Thymus (tissue), 11 donors: ENCODE data around the gene LRWD1. TPM values are rescaled to one million over a fixed set of nuclear protein-coding genes. Genes with fewer than 3 reads are reported as not detected.
"Not testable (repeated sequence)": the region's sequence is repeated elsewhere in the genome, so short reads cannot be mapped to it uniquely, and the experiment has no call there.

Experiments
- DNase-seq, 9 donors: peaks; one replicate each; pipeline ENCODE4 v3.0.0-alpha.2; 2013; ENCODE audit warnings: low spot score in 9 of 9, low read depth in 6 of 9, missing footprints in 1 of 9
- H3K27ac ChIP-seq, 2 donors: one replicate each; pipeline ENCODE4 v1.5.1; 2013; ENCODE audit warnings: control low read depth in 1 of 2, low read depth in 1 of 2, low read length in 1 of 2, mild to moderate bottlenecking in 1 of 2, moderate library complexity in 1 of 2
- H3K27me3 ChIP-seq, 2 donors: one replicate each; pipeline ENCODE4 v1.5.1; 2013; ENCODE audit warnings: low read length in 1 of 2; ENCODE audit not compliant: control insufficient read depth in 2 of 2, insufficient read depth in 1 of 2
- H3K36me3 ChIP-seq, 2 donors: one replicate each; pipeline ENCODE4 v1.5.1; 2013; ENCODE audit warnings: low read length in 1 of 2, mild to moderate bottlenecking in 1 of 2, moderate library complexity in 1 of 2; ENCODE audit not compliant: control insufficient read depth in 2 of 2, insufficient read depth in 2 of 2
- H3K4me1 ChIP-seq, 2 donors: one replicate each; pipeline ENCODE4 v1.5.1; 2013; ENCODE audit warnings: low read length in 2 of 2; ENCODE audit not compliant: control insufficient read depth in 2 of 2, insufficient read depth in 2 of 2
- H3K4me3 ChIP-seq, 2 donors: one replicate each; pipeline ENCODE4 v1.5.1; 2013; ENCODE audit warnings: low read length in 2 of 2, control low read depth in 1 of 2, mild to moderate bottlenecking in 1 of 2
- H3K9me3 ChIP-seq, 2 donors: one replicate each; pipeline ENCODE4 v1.5.1; 2013; ENCODE audit warnings: low read length in 1 of 2, mild to moderate bottlenecking in 1 of 2; ENCODE audit not compliant: control insufficient read depth in 2 of 2, insufficient read depth in 1 of 2
- WGBS: extraction: QIAGEN DNeasy Blood & Tissue Kit; methylation state at CpG from one replicate; pipeline ENCODE4 v1.1.7; 2013; 5-methylcytosine and 5-hydroxymethylcytosine counted together
- polyA plus RNA-seq: library from polyadenylated mRNA; stranded (reverse); fragments of 200-250 nt; gene quantifications from one replicate; pipeline ENCODE4 v1.2.3, GENCODE V29; 2013
- total RNA-seq: library from RNA; stranded (reverse); fragments of 120-200 nt; gene quantifications from one replicate; pipeline ENCODE4 v1.2.4, GENCODE V29; 2013
- donor health status: healthy.

The LRWD1 gene
- total and polyA plus RNA-seq, 2 donors: 16.2 to 19.9 TPM

GRCh38 chr7:102450242-102450641 is 14.5 kb upstream of the LRWD1 start:
- peaks cover 0 to 6% of the 10 kb centered on the region in 2 donors for H3K4me1 ChIP-seq
- H3K27me3 ChIP-seq: no peaks in the 10 kb centered on the region
- H3K9me3 ChIP-seq: peaks cover 0 to 3% of the 10 kb centered on the region in 2 donors
- DNase-seq: peak in 2 of 9 donors; percentile 51 to 59
- no peak overlapping the region for H3K27ac ChIP-seq
- no peak overlapping the region for H3K4me3 ChIP-seq
- peaks cover 28 to 29% of the 10 kb centered on the region in 2 donors for H3K36me3 ChIP-seq
- WGBS: 85% methylated on average over 6 of the region's 6 CpGs

- WGBS: 92% methylated on average over 23 of the region's 23 CpGs
- H3K36me3 ChIP-seq: peaks cover 34 to 35% of the 10 kb centered on the region in 2 donors
- H3K4me1 ChIP-seq: peaks cover 0 to 3% of the 10 kb centered on the region in 2 donors
- no peaks in the 10 kb centered on the region for H3K27me3 ChIP-seq
- DNase-seq: no peak
- no peak overlapping the region for H3K4me3 ChIP-seq
- H3K9me3 ChIP-seq: no peaks in the 10 kb centered on the region
- H3K27ac ChIP-seq: no peak overlapping the region
Observed at GRCh38 chr7:102451371-102452054, 13.3 kb upstream of the LRWD1 start.

DNA sequence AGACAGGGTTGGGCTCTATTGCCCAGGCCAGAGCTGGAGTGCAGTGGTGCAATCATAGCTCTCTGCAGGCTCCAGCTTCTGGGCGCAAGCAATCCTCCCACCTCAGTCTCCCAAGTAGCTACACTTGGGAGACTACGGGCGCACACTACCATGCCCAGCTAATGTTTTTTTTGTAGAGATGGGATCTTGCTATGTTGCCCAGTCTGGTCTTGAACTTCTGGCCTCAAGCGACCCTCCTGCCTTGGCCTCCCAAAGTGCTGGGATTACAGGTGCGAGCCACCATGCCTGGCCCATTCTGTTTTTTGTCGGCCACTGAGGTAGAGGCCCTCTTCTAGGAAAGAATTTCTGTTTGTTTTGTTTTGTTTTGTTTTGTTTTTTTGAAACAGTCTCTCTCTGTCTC is 12.3 kb upstream of the LRWD1 start:
- no peaks in the 10 kb centered on the region for H3K27me3 ChIP-seq

DNA sequence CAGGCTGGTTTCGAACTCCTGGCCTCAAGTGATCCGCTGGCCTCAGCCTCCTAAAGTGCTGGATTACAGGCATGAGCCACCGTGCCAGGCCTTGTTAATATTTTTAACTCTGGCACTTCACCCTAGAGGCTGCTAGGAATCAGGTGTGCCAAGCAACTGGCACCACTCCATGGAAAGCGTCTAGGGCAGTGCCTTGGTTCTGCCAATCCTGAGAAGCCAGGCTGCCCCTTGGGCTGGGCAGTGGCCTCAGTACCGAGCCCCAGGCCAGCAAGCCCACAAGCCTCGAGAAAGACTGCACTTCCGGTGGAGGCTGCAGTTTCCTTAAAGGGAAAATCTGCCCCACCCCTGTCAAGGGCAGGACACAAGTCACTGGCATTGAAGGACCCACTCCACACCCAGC is 11.5 kb upstream of the LRWD1 start:
- no peak for DNase-seq
- H3K27me3 ChIP-seq: no peaks in the 10 kb centered on the region
- no peak overlapping the region for H3K27ac ChIP-seq
- WGBS: 95% methylated on average over 7 of the region's 7 CpGs
- H3K4me3 ChIP-seq: no peak overlapping the region
- peaks cover 32 to 34% of the 10 kb centered on the region in 2 donors for H3K36me3 ChIP-seq
- H3K4me1 ChIP-seq: peaks cover 0 to 3% of the 10 kb centered on the region in 2 donors
- H3K9me3 ChIP-seq: no peaks in the 10 kb centered on the region

More for the DNA sequence above, 12.3 kb upstream of the LRWD1 start:
- Histone ChIP-seq H3K4me3 (no peak overlapping the region), H3K4me1 (peaks cover 0 to 3% of the 10 kb centered on the region in 2 donors), H3K36me3 (peaks cover 33 to 34% of the 10 kb centered on the region in 2 donors), H3K27ac (no peak overlapping the region), H3K9me3 (no peaks in the 10 kb centered on the region)
- no peak for DNase-seq
- WGBS: 93% methylated on average over 6 of the region's 6 CpGs

- Histone ChIP-seq H3K9me3 (no peaks in the 10 kb centered on the region), H3K36me3 (peaks cover 36 to 41% of the 10 kb centered on the region in 2 donors), H3K27ac (no peak overlapping the region), H3K27me3 (no peaks in the 10 kb centered on the region), H3K4me1 (peaks cover 0 to 3% of the 10 kb centered on the region in 2 donors), H3K4me3 (no peak overlapping the region)
- DNase-seq: no peak
- WGBS: 92% methylated on average over 12 of the region's 12 CpGs
Observed at GRCh38 chr7:102454468-102454867, 10.3 kb upstream of the LRWD1 start.

DNA sequence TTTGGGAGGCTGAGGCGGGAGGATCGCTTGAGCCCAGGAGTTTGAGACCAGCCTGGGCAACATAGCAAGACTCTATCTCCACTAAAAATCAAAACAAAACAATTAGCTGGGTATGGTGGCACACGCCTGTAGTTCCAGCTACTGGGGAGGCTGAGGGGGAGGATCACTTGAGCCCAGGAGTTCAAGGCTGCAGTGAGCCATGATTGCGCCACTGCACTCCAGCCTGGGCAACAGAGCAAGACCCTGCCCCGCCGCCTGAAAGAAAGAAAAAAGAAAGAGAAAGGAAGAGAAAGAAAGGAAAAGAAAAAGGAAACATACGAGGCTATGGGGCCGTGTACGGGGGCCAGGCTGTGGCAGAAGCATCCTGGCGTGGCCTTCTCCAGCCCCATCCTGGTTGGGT is 9.9 kb upstream of the LRWD1 start:
- 97% methylated on average over 10 of the region's 10 CpGs for WGBS
- DNase-seq: not testable (repeated sequence)
- peaks cover 38 to 44% of the 10 kb centered on the region in 2 donors for H3K36me3 ChIP-seq

DNA sequence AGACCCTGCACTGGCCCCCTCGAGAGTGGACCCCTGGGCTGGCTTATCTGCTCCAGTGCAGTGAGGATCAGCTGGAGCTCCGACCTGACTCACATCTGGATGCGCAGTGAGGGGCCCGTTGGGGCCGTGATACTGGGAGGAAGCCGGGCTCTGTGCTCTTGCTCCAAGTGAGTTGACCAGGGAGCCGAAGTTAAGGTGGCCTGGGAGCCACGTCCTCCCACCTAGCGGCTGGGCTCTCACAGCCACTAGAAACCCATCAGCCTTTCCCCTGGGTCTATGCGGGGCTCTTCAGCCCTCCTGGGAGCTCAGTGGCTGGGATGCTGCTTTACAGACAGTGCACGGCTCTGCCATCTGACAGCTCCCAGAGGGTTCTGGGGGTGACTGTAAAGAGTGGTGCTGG is 9.2 kb upstream of the LRWD1 start:
- 98% methylated on average over 11 of the region's 11 CpGs for whole genome bisulfite sequencing
- H3K27ac ChIP-seq: no peak overlapping the region
- H3K36me3 ChIP-seq: peaks cover 38 to 44% of the 10 kb centered on the region in 2 donors
- no peaks in the 10 kb centered on the region for H3K9me3 ChIP-seq
- DNase-seq: no peak
- H3K27me3 ChIP-seq: no peaks in the 10 kb centered on the region
- H3K4me1 ChIP-seq: peaks cover 0 to 3% of the 10 kb centered on the region in 2 donors
- no peak overlapping the region for H3K4me3 ChIP-seq

More for the DNA sequence above, 9.9 kb upstream of the LRWD1 start:
- H3K9me3 ChIP-seq, H3K4me3 ChIP-seq, H3K4me1 ChIP-seq, H3K27ac ChIP-seq, H3K27me3 ChIP-seq: not testable (repeated sequence)

GRCh38 chr7:102456327-102456726 is 8.5 kb upstream of the LRWD1 start:
- no peak overlapping the region for H3K4me3 ChIP-seq
- H3K27me3 ChIP-seq: no peaks in the 10 kb centered on the region
- no peak overlapping the region for H3K27ac ChIP-seq
- H3K36me3 ChIP-seq: peaks cover 38 to 44% of the 10 kb centered on the region in 2 donors
- H3K9me3 ChIP-seq: no peaks in the 10 kb centered on the region
- WGBS: 94% methylated on average over 10 of the region's 10 CpGs
- H3K4me1 ChIP-seq: peaks cover 0 to 3% of the 10 kb centered on the region in 2 donors
- DNase-seq: no peak

- Histone ChIP-seq H3K4me3 (no peak overlapping the region), H3K4me1 (no peaks in the 10 kb centered on the region), H3K36me3 (peaks cover 38 to 44% of the 10 kb centered on the region in 2 donors), H3K27me3 (no peaks in the 10 kb centered on the region), H3K9me3 (no peaks in the 10 kb centered on the region), H3K27ac (no peak overlapping the region)
- DNase-seq: no peak
- WGBS: 98% methylated on average over 40 of the region's 40 CpGs
Observed at GRCh38 chr7:102457352-102457924, 7.3 kb upstream of the LRWD1 start.
